IMR-90 (cell line): ENCODE results near the gene ESF1. TPM values are rescaled to one million over a fixed set of nuclear protein-coding genes. Genes with fewer than 3 reads are reported as not detected.

Source experiments
- ATAC-seq: fragments of 200-7000 bp; cut with Tn5 transposase; 2 replicates; pipeline ENCODE4 v1.9.1; 2020; ENCODE audit warnings: low read depth, mild to moderate bottlenecking, moderate library complexity
- BruUV-seq: library from RNA; stranded (reverse); fragments of 400-500 nt; replicated peaks from 2 replicates; lab custom pipeline; 2021; lab: Mats Ljungman, UMichigan
- CTCF ChIA-PET: fragments of 300-600 bp; formaldehyde crosslinking; extraction: SDS; loops from one replicate; lab custom pipeline; 2021; ENCODE audit warnings: antibody characterized with exemption; lab: Yijun Ruan, JAX
- POLR2A ChIA-PET: fragments of 300-600 bp; sonication (Branson Sonifier 250); formaldehyde crosslinking; loops from one replicate; lab custom pipeline; 2022; ENCODE audit warnings: antibody characterized with exemption; ENCODE audit not compliant: unreplicated experiment; lab: Charles Lee
- DNase-seq: peaks from one replicate; pipeline ENCODE4 v3.0.0; 2013
- H2AFZ ChIP-seq: replicated peaks from 2 replicates; pipeline ENCODE3; 2013; ENCODE audit warnings: low read length, mild to moderate bottlenecking; ENCODE audit not compliant: poor library complexity
- H2AK5ac ChIP-seq: 2 replicates; pipeline ENCODE4 v1.6.1; 2013; ENCODE audit warnings: low read depth, low read length, inconsistent platforms
- H2AK9ac ChIP-seq: replicated peaks from 2 replicates; pipeline ENCODE3; 2013; ENCODE audit warnings: mild to moderate bottlenecking, low read depth, low read length, moderate library complexity; ENCODE audit not compliant: poor library complexity
- H2BK120ac ChIP-seq: 2 replicates; pipeline ENCODE4 v1.6.1; 2013; ENCODE audit warnings: low read depth, low read length, inconsistent platforms
- H2BK15ac ChIP-seq: 3 replicates; pipeline ENCODE4 v1.6.1; 2013; ENCODE audit warnings: low read depth, low read length, inconsistent platforms
- H2BK20ac ChIP-seq: 2 replicates; pipeline ENCODE4 v1.6.1; 2013; ENCODE audit warnings: low read depth, mild to moderate bottlenecking, inconsistent platforms, low read length, moderate library complexity
- H2BK5ac ChIP-seq: 2 replicates; pipeline ENCODE4 v1.6.1; 2013; ENCODE audit warnings: mild to moderate bottlenecking, low read depth, low read length, inconsistent platforms; ENCODE audit not compliant: poor library complexity, severe bottlenecking
- H3K14ac ChIP-seq: replicated peaks from 2 replicates; pipeline ENCODE4 v1.6.1; 2013; ENCODE audit warnings: low read depth, low read length, inconsistent platforms
- H3K18ac ChIP-seq: 2 replicates; pipeline ENCODE4 v1.6.1; 2013; ENCODE audit warnings: low read depth, low read length, control low read depth
- H3K23ac ChIP-seq: 2 replicates; pipeline ENCODE4 v1.6.1; 2013; ENCODE audit warnings: low read depth, low read length, inconsistent platforms
- H3K27ac ChIP-seq: 2 replicates; pipeline ENCODE4 v1.5.1; 2013; ENCODE audit warnings: mild to moderate bottlenecking, control low read depth, low read length; ENCODE audit not compliant: insufficient read depth
- H3K27me3 ChIP-seq: 2 replicates; pipeline ENCODE4 v1.6.1; 2013; ENCODE audit warnings: low read length; ENCODE audit not compliant: control insufficient read depth, insufficient read depth
- H3K36me3 ChIP-seq: 2 replicates; pipeline ENCODE4 v1.6.1; 2013; ENCODE audit warnings: low read length, mixed read lengths; ENCODE audit not compliant: control insufficient read depth, insufficient read depth
- H3K4ac ChIP-seq: 2 replicates; pipeline ENCODE4 v1.6.1; 2013; ENCODE audit warnings: low read depth, low read length, inconsistent platforms
- H3K4me1 ChIP-seq: 2 replicates; pipeline ENCODE4 v1.6.1; 2013; ENCODE audit warnings: low read length, mixed read lengths; ENCODE audit not compliant: control insufficient read depth, insufficient read depth
- H3K4me2 ChIP-seq: 2 replicates; pipeline ENCODE4 v1.6.1; 2013; ENCODE audit warnings: low read depth, mild to moderate bottlenecking, control low read depth, low read length, moderate library complexity
- H3K4me3 ChIP-seq: 2 replicates; pipeline ENCODE4 v1.5.1; 2013; ENCODE audit warnings: low read depth, mild to moderate bottlenecking, control low read depth, low read length, moderate library complexity; ENCODE audit not compliant: insufficient read depth
- H3K56ac ChIP-seq: 2 replicates; pipeline ENCODE4 v1.6.1; 2013; ENCODE audit warnings: low read length, inconsistent platforms; ENCODE audit not compliant: insufficient read depth; ENCODE audit errors: extremely low read depth
- H3K79me1 ChIP-seq, 2 experiments: 2 replicates each; pipeline ENCODE4 v1.6.1; 2013; ENCODE audit warnings: low read length in 2 of 2, inconsistent platforms in 1 of 2, low read depth in 1 of 2
- H3K9ac ChIP-seq: 2 replicates; pipeline ENCODE4 v1.6.1; 2013; ENCODE audit warnings: low read depth, low read length, control low read depth
- H3K9me1 ChIP-seq: 2 replicates; pipeline ENCODE4 v1.6.1; 2013; ENCODE audit warnings: low read length, inconsistent platforms; ENCODE audit not compliant: insufficient read depth
- H3K9me3 ChIP-seq: 2 replicates; pipeline ENCODE4 v1.6.1; 2013; ENCODE audit warnings: low read length; ENCODE audit not compliant: control insufficient read depth, insufficient read depth
- H4K20me1 ChIP-seq: 2 replicates; pipeline ENCODE4 v1.6.1; 2013; ENCODE audit warnings: low read length, inconsistent platforms; ENCODE audit not compliant: insufficient read depth
- H4K5ac ChIP-seq: 2 replicates; pipeline ENCODE4 v1.6.1; 2013; ENCODE audit warnings: mild to moderate bottlenecking, low read depth, low read length, control low read depth
- H4K8ac ChIP-seq, 2 experiments: 2 replicates each; pipeline ENCODE4 v1.6.1; 2013; ENCODE audit warnings: low read depth in 2 of 2, low read length in 2 of 2, control low read depth in 1 of 2, inconsistent platforms in 1 of 2
- H4K91ac ChIP-seq: 2 replicates; pipeline ENCODE4 v1.6.1; 2013; ENCODE audit warnings: low read depth, low read length, inconsistent platforms; ENCODE audit not compliant: insufficient read depth
- BHLHE40 ChIP-seq: fragments of 150-350 bp; IDR thresholded peaks from 2 replicates; pipeline ENCODE4 v1.6.1; 2016; ENCODE audit warnings: mild to moderate bottlenecking, low read depth, low read length
- CEBPB ChIP-seq: IDR thresholded peaks from 2 replicates; pipeline ENCODE4 v1.6.1; 2012; ENCODE audit warnings: low read depth, low read length, improper control_type of control experiment
- CHD1 ChIP-seq: IDR thresholded peaks from 2 replicates; pipeline ENCODE4 v1.6.1; 2012; ENCODE audit warnings: low read depth, low read length, improper control_type of control experiment
- CTCF ChIP-seq: conservative IDR thresholded peaks from 2 replicates; pipeline ENCODE4 v1.5.1; 2012; ENCODE audit warnings: mild to moderate bottlenecking, low read depth, low read length, improper control_type of control experiment
- ELK1 ChIP-seq: fragments of 150-350 bp; IDR thresholded peaks from 2 replicates; pipeline ENCODE4 v1.6.1; 2016; ENCODE audit warnings: low read depth, mild to moderate bottlenecking, low read length, moderate library complexity, borderline replicate concordance
- MAFK ChIP-seq: IDR thresholded peaks from 2 replicates; pipeline ENCODE4 v1.6.1; 2012; ENCODE audit warnings: low read depth, low read length, improper control_type of control experiment
- MAZ ChIP-seq: IDR thresholded peaks from 2 replicates; pipeline ENCODE4 v1.6.1; 2012; ENCODE audit warnings: low read depth, mild to moderate bottlenecking, low read length, improper control_type of control experiment, moderate library complexity, borderline replicate concordance
- MXI1 ChIP-seq: IDR thresholded peaks from 2 replicates; pipeline ENCODE4 v1.6.1; 2012; ENCODE audit warnings: low read depth, mild to moderate bottlenecking, low read length, moderate library complexity, borderline replicate concordance
- NFE2L2 ChIP-seq: fragments of 150-350 bp; IDR thresholded peaks from 2 replicates; pipeline ENCODE4 v1.6.1; 2016; ENCODE audit warnings: low read depth, mild to moderate bottlenecking, low read length
- POLR2A ChIP-seq: IDR thresholded peaks from 2 replicates; pipeline ENCODE4 v1.6.1; 2012; ENCODE audit warnings: mild to moderate bottlenecking, low read depth, low read length
- RCOR1 ChIP-seq: IDR thresholded peaks from 2 replicates; pipeline ENCODE4 v1.6.1; 2012; ENCODE audit warnings: mild to moderate bottlenecking, low read length, improper control_type of control experiment; ENCODE audit not compliant: insufficient replicate concordance
- RFX5 ChIP-seq: IDR thresholded peaks from 2 replicates; pipeline ENCODE4 v1.8.0; 2012; ENCODE audit warnings: low read depth, mild to moderate bottlenecking, low read length, moderate library complexity
- SMC3 ChIP-seq: fragments of 150-350 bp; IDR thresholded peaks from 2 replicates; pipeline ENCODE4 v1.6.1; 2016; ENCODE audit warnings: low read depth, mild to moderate bottlenecking, antibody characterized with exemption, low read length, moderate library complexity
- USF2 ChIP-seq: fragments of 150-350 bp; IDR thresholded peaks from 2 replicates; pipeline ENCODE4 v1.6.1; 2017; ENCODE audit warnings: mild to moderate bottlenecking, antibody characterized with exemption, low read length, low read depth
- WGBS, 2 experiments: methylation state at CpG; one replicate each; pipeline versions ENCODE4 v1.1.5 to v1.1.7; 2013; ENCODE audit warnings: missing lambda C conversion rate in 2 of 2; ENCODE audit not compliant: insufficient read length in 1 of 2; ENCODE audit errors: extremely low coverage in 2 of 2; 5-methylcytosine and 5-hydroxymethylcytosine counted together
- dilution Hi-C: fragments of 300-500 bp; cut with HindIII; formaldehyde crosslinking; loops from one replicate; pipeline ENCODE4 v1.14.3; 2018; ENCODE audit warnings: low sequenced_read_pairs; ENCODE audit not compliant: unreplicated experiment
- in situ Hi-C: fragments of 300-500 bp; cut with MboI; formaldehyde crosslinking; loops from 3 replicates; pipeline ENCODE4 v1.14.3; 2019; ENCODE audit warnings: low sequenced_read_pairs, inconsistent platforms, mixed read lengths
- intact Hi-C: fragments of 100-400 bp; cut with micrococcal nuclease; formaldehyde crosslinking; loops from 2 replicates; pipeline ENCODE4 v1.10.0; 2022
- polyA plus RNA-seq, 3 experiments: library from polyadenylated mRNA; depleted of rRNA; stranded (reverse); fragments of >200 nt; gene quantifications; 2 replicates each; pipeline ENCODE4 v1.2.3, GENCODE V29; 2012; ENCODE audit warnings: low replicate concordance in 1 of 3
- total RNA-seq: library from RNA; depleted of rRNA; stranded (reverse); fragments of >200 nt; gene quantifications from 2 replicates; pipeline ENCODE4 v1.2.3, GENCODE V29; 2012

ESF1 gene
- total and polyA plus RNA-seq, 2 of the 4 experiments (the other 2 are of a cell fraction) = 2.6 to 2.7 TPM

GRCh38 chr20:13741879-13742278, 42.8 kb downstream of the ESF1 start:
- dilution Hi-C loops = no loop called here
- H3K36me3 ChIP-seq = peaks cover 10% of the 10 kb centered on the region

More at GRCh38 chr20:13741879-13742278, 42.8 kb downstream of the ESF1 start:
- H2BK20ac ChIP-seq = no peak overlapping the region
- H3K9ac ChIP-seq = no peak overlapping the region
- no peaks in the 10 kb centered on the region for H3K4me1 ChIP-seq
- H2BK5ac ChIP-seq = no peak overlapping the region
- H4K91ac ChIP-seq = no peak overlapping the region
- TF ChIP-seq RCOR1 = no peak
- no peak for TF ChIP-seq CHD1
- no peak for TF ChIP-seq SMC3
- TF ChIP-seq ELK1 = no peak
- no peak for TF ChIP-seq RFX5
- TF ChIP-seq MXI1 = no peak
- TF ChIP-seq BHLHE40 = no peak
- TF ChIP-seq MAFK = no peak
- no peak for TF ChIP-seq POLR2A
- TF ChIP-seq MAZ = no peak
- TF ChIP-seq NFE2L2 = no peak
- no peak for TF ChIP-seq CEBPB
- no peak for TF ChIP-seq CTCF
- TF ChIP-seq USF2 = no peak
- no peak overlapping the region for H2AFZ ChIP-seq
- H4K5ac ChIP-seq = no peak overlapping the region
- WGBS, 2 experiments = no CpG with 5 or more reads among the region's 6 CpGs
- H2BK120ac ChIP-seq = no peak overlapping the region
- no peak overlapping the region for H2BK15ac ChIP-seq
- no peak overlapping the region for H2AK9ac ChIP-seq
- no TSS peak for BruUV-seq
- intact Hi-C loops = loop anchor here (10.0 kb wide), 1 partner anchor 157 kb away; no protein-coding TSS in a partner anchor
- no peak overlapping the region for H3K4me3 ChIP-seq
- no peak overlapping the region for H3K14ac ChIP-seq
- ATAC-seq (no peak), DNase-seq (no peak)
- no peak overlapping the region for H3K4ac ChIP-seq
- 0 out of 2 replicates have a peak, but pooled peaks cover 3% of the 10 kb centered on the region for H3K9me1 ChIP-seq
- CTCF ChIA-PET = interaction anchor here (0.7 kb wide), 1 partner anchor 342 kb away, joined by 4 read pairs; no protein-coding TSS in a partner anchor
- H3K4me2 ChIP-seq = no peak overlapping the region
- no peaks in the 10 kb centered on the region for H3K27me3 ChIP-seq
- H3K79me1 ChIP-seq = peaks cover 0 to 5% of the 10 kb centered on the region in 2 experiments; a peak in 3 of 4 replicates
- in situ Hi-C loops = no loop called here
- no peak overlapping the region for H3K27ac ChIP-seq
- no peak overlapping the region for H3K56ac ChIP-seq
- no peak overlapping the region for H2AK5ac ChIP-seq
- POLR2A ChIA-PET = no interaction called here
- H3K9me3 ChIP-seq = peaks cover 3% of the 10 kb centered on the region; the same call in 1 of the 2 replicates
- H4K20me1 ChIP-seq = no peaks in the 10 kb centered on the region
- no peak overlapping the region for H3K18ac ChIP-seq
- H4K8ac ChIP-seq = no peak overlapping the region
- no peak overlapping the region for H3K23ac ChIP-seq
